ENCODE measurements around the gene PAIP2B.

GRCh38 chr2:71212336-71212735 lies 14.6 kb downstream of the PAIP2B start:
- no peak for TF ChIP-seq CTCF (IDR thresholded peaks at IDR 0.05; ENCODE audit: low read depth, low read length, poor library complexity, severe bottlenecking)
- TF ChIP-seq EZH2phosphoT487 (IDR thresholded peaks at IDR 0.05; ENCODE audit: borderline replicate concordance, low read length), result no peak

Measured in DOHH2 (cell line).